Activated CD8-positive, alpha-beta memory T cell treated with anti-CD3 and anti-CD28 coated beads for 4 hours (primary cell): ENCODE data around the gene TMEM168.
"Not testable (repeated sequence)": the region's sequence is repeated elsewhere in the genome, so short reads cannot be mapped to it uniquely, and the experiment has no call there.

Source experiments
- DNase-seq, 2 donors: peaks; one replicate each; pipeline ENCODE4 v3.0.0-alpha.2; 2020; ENCODE audit warnings: low read depth in 2 of 2

The TMEM168 gene, protein sequence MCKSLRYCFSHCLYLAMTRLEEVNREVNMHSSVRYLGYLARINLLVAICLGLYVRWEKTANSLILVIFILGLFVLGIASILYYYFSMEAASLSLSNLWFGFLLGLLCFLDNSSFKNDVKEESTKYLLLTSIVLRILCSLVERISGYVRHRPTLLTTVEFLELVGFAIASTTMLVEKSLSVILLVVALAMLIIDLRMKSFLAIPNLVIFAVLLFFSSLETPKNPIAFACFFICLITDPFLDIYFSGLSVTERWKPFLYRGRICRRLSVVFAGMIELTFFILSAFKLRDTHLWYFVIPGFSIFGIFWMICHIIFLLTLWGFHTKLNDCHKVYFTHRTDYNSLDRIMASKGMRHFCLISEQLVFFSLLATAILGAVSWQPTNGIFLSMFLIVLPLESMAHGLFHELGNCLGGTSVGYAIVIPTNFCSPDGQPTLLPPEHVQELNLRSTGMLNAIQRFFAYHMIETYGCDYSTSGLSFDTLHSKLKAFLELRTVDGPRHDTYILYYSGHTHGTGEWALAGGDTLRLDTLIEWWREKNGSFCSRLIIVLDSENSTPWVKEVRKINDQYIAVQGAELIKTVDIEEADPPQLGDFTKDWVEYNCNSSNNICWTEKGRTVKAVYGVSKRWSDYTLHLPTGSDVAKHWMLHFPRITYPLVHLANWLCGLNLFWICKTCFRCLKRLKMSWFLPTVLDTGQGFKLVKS

DNA sequence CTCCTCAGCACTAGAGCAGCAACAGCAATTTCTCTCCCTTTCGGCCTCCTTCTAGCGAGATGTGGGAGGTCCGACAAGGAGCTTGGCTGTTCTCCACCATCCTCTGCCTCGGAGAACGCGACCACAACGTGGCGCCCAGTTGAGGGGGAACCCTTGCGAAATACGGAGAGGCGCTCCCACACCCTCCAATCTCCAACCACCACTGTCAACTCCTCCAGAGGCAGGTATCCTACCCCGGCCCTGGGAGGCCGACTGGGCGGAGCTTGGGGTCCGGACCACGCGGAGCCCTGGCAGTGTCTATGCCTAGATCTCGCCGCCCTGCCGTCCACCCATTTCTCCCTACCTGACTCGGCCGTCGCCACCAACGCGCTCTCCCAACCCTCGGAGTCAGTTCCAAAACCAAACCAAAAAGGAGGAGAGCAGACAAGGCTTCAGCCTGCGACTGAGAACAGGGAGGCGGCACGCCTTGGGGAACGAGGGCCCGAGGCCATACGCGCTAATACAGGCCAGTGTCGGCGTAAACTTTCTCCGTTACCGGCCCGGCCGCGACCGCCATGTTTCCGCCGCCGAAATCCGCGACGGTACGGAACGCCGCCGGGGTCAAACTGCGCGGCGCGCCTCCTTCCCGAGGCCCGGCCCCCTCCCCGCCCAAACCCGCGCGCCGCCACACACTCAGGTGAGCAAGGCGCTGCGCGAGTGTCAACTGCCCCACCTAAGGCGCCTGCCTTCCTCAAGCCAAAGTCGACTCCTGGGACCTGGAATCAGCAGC is at the start of gene TMEM168:
TMEM168 (minus strand) TSS at position 577 of the 769 bp plus-strand sequence. CDS start 5,568 bp downstream, outside the sequence.
- DNase-seq: peak; percentile 64 to 72

DNA sequence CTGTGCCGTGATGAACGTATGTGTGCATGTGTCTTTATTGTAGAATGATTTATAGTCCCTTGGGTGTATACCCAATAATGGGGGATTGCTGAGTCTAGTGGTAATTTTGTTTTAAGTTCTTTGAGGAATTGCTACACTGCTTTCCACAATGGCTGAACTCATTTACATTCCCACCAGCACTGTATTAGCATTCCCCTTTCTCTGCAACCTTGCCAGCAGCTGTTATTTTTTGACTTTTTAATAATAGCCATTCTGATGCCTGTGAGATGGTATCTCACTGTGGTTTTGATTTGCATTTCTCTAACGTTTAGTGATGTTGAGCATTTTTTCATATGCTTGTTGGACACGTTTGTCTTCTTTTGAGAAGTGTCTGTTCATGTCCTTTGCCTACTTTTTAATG is 45.7 kb upstream of the TMEM168 start:
- not testable (repeated sequence) for DNase-seq

DNA sequence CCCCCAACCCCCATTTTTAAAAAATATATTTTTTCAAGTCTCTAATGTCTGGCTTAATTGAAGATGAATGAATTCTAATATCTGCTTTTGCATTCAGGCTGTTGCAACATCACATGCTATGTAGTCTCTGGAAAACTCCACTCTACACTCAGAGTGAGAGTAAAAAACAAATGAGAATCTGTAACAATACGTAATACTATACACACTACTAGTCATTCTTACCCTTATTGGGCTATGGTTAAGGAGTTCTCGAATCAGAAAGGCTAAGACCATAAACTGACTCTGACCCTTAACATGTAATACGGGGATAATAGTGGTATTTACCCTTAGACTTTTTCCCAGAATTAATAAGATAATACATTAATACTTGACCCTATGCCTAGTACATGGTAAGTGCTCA is 42.9 kb upstream of the TMEM168 start:
- DNase-seq: no peak

DNA sequence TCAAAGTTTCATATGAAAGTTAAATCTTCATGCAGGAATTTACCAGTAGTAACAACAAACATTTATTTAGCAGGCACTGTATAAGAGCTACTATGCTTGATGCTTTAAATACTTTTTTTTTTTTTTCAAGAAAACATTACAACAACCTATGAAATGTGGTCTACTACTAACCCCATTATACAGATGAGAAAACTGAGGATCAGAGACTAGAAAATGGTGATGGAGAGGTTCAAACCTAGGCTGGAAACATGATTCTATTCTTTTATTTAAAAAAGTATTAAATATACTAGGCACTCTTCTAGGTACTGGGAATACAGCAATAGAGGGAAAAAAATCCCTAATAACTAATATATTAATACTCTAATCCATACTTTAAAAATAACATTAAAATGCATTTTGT is 40.6 kb upstream of the TMEM168 start:
- no peak for DNase-seq

DNA sequence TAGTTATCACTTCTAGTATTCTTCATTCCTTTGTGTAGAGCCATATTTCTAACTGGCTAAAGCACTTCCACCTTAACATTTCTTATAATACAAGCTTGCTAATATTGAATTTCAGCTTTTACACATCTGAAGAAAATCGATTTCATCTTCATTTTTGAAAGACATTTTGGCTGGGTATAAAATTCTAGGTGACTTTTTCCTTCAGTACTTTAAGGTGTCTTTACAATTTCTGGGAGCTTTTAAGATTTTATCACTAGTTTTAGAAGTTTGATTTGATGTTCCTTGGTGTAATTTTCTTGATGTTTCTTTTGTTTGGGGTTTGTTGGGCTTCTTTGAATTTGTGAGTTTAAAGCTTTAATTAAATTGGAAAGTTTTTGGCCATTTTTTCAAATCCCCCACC is 38.5 kb upstream of the TMEM168 start:
- DNase-seq: no peak

DNA sequence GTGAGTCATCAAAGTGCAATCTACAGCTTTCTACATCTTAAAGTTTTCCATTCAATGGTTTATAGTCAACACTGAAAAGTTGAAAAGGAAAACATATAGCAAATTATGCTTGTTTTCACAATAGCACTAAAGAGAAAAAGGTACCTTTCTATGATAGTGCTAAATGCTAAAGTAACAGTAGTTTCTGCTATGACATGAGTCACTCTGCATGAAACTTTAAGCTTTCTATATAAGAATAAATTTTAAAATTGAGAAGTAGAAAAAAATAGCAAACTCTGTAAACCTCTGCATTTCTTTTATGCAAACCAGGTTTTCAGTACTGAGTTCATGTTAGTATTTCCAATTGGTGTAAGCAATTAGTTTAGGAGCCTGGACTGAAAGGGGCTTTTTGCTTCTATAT is 31.2 kb upstream of the TMEM168 start:
- DNase-seq: no peak

DNA sequence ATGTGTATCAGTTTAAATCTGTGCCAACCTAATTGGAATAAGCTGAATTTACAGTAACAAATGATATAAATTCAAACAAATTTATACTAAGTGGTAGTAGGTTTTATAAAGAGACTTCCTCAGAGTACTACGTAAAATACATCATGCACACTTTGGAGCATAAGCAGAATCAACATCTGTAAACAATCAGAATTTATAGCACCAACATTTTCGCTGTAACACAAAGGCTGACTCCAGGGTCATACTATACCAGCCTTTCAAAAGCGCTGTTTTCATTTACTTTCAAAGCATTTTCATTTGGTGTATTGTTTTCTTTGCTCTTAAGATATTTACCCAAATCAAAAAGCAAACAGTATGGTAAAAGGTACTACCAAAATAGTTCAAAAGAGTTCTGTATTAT is 29.3 kb upstream of the TMEM168 start:
- no peak for DNase-seq

DNA sequence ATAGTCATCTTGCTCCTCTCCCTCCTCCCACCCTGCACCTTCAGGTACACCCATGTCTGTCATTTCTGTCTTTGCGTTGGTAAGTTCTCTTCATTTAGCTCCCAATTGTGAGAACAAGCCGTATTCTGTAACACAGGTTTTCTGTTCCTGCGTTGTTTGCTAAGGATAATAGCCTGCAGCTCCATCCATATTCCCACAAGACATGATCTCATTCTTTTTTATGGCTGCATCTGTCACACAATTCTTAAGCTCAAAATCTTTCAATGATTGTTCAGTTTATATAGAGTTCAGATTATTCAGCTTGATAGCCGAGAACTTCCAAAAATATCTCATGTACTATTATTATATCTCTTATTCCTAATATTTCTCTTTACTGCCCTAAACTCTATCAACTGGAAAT is 16.0 kb upstream of the TMEM168 start:
- DNase-seq: no peak

DNA sequence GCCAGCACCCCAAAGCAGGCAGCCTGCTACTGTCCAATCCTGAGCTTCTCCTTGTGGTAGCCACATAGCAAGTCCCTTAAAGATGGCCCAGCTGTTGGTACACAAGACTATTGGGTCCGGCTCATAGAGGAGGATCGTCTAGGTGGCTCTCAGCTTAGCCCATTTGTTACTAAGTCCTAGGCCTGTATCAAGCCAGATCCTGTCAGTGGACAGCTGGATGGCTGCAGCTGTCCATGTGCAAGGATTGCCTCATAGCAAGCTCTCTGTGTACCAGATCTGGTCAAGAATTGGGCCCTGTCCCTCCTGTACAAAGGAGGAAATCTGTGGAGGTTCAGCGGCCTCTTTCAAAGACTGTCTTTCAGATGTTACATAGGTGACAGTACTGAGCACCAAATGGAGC is 12.2 kb upstream of the TMEM168 start:
- no peak for DNase-seq

DNA sequence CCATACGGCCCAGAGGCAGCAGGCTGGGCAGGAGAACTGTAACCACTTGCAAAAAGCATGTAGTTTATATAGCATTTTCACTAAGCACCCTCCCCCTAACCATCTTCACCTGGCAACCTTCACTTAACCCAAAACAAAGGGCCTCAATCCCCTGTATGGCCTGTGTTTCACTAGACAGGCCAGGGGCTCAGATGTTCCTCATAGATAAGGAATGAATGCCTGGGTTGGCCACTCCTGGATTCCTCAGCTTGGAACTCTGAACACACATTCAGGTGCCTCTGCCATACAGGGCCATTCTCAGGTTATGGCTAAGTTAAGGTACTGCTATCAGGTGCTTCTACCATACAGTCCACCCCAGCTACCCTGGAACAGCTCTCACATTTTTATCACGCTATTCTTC is 10.3 kb upstream of the TMEM168 start:
- no peak for DNase-seq

DNA sequence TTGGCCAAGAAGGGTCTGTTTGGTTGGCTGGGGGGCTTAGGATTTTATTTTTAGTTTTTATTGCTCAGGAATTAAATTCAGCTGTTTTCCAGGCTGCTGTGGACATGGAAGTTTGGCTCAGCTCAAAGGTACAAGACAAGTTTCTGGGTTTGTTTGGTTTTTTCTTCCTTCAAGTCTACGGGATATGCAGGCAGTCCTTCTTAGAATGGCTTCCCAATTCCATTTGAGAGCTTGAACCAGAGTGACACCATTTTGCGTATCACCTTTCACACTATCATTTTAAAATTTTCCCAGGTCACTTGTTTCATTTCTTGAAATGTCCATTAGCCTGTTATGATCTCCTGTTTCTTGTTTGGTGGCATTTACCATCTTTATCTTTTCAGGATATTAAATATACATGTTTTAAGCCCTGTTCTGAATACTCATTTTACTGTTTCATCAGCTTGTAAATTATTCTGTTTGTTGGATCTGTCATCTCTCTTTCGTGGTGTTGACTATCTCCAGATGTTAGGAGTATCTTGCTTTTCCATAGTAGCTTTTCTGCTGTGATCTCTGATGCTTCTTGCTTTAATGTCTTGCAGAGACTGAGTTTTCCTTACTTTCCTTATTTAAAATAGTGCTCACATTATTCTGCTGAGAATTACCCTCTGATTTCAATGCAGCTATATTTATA is 9.4 kb upstream of the TMEM168 start:
- DNase-seq: no peak

DNA sequence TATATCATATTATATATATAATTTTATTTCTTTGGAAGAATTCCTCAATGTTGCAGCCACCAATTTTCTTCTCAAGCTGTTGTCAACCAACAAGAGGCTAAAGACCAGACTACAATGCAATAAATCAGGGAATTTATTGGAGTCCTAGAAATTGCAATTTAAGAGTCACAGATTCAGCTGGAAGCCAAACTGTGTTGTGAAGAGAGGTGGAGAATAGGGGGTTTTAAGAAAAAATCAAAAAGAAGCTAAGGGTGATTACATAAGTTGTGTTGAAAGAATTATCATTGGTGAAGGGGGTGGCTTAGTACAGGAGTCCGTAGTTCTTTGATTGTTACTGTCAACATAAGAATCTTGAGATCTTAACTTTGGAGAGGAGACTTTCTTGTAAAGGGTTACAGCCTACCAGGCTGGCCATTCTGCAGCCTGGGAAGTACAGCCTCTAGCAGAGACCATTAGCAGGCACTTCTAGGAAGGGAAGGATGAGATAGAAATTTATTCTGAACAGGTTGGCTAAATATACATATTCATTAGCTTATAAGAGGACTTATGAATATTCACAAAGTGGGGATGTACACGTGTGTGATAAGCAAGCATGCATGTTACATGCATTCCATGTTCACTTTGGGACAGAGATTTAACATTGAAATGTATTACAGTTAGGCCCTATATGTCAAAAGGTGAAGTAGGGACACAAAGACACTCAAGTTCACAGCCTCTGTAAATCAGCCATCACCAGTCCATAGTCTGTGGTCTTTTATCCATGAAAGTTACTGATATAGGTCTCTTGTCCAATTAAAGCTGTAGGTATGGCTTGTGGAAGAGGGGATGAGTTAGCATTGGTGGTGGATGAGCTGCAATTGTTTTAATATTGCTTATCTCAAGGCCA is 8.3 kb upstream of the TMEM168 start:
- DNase-seq: no peak

DNA sequence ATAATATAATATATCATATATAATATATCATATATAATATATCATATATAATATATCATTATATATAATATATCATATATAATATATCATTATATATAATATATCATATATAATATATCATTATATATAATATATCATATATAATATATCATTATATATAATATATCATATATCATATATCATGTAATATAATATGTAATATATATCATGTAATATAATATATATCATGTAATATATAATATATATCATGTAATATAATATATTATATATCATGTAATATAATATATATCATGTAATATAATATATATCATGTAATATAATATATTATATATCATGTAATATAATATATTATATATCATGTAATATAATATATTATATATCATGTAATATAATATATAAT is 6.4 kb upstream of the TMEM168 start:
- DNase-seq: not testable (repeated sequence)

DNA sequence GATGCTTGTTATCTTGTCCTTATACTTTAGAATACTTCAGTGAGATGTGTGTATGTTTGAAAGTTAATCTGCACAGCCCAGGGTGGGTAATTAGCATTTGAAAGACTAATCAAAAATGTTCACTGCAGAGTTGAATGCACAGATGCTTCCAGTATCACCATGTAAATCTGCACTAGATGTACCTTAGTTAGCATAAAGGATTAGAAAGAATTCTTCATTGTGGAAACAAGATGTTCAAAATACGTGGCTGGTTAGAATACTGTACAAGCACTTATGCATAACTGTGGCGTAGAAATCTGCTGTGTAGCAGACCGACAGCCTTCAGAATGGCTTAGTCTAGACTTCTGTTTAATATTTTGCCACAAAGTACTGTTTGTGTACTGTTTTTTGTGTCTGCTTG is 2.2 kb upstream of the TMEM168 start:
- DNase-seq: no peak

DNA sequence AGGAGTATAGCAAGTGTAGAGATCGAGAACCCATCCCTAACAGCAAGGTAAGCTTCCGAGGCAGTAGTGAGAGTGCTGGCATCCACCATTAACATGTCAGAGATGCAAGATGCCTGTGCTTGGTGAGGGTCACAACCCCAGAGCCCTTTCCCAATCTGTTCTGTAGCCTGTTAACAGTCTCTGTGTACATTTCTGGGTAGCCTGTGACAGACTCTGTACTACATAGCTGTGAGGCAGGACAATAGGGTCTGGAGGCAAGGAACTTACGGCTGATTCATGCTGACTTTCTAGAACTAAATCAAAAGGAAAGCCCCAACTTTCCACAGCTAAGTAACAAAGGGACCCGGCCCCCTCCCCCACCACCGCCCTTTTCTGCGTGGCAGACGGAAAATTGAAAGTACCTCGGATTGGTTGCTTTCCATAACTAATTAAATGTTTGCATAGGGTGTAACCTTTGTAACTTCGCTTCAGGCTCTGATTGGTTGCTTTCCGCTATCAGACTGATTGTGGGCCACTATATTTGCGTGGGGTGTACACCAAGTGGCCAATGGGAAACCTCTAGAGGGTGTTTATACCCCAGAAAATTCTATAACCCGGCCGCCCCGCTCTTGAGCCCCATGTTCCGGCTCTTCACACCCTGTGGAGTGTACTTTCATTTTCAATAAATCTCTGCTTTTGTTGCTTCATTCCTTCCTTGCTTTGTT is 1.4 kb upstream of the TMEM168 start:
- DNase-seq: no peak

DNA sequence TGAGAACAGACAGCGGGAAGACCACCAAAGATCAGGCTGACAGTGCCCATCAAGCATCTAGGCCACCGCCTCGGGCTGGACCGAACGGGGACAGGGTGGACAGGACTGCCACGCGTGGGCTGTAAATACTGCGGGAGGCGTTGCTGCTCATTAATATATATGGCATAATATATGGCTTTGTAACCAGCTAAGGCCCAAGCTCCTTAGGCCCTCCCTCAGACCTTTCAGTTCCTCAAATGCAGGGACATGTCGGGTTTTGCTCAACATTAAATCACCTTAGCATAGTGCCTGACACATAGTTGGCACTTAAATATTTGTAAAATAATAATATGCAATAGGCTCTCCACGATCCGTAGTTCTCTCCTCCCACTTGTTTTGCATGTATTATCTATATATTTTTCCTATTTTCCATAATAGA is 402 bp upstream of the TMEM168 start:
- no peak for DNase-seq

DNA sequence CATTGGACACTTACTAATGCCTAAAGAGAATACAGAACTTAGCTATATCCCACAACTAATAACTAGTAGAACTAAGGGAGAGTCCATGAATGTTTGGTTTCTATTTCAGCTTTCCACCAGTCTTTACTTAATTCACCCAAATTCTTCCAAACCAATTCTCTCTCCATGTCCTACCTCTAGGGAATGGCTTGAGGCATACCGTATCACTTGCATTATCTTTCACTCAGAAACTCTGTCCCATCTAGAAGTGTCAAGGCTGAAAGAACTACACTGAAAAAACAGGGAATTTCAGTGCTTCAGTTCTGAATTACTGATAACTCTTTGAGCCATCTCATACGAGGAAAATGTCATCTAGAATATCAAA is 758 bp downstream of the TMEM168 start:
- DNase-seq: no peak

DNA sequence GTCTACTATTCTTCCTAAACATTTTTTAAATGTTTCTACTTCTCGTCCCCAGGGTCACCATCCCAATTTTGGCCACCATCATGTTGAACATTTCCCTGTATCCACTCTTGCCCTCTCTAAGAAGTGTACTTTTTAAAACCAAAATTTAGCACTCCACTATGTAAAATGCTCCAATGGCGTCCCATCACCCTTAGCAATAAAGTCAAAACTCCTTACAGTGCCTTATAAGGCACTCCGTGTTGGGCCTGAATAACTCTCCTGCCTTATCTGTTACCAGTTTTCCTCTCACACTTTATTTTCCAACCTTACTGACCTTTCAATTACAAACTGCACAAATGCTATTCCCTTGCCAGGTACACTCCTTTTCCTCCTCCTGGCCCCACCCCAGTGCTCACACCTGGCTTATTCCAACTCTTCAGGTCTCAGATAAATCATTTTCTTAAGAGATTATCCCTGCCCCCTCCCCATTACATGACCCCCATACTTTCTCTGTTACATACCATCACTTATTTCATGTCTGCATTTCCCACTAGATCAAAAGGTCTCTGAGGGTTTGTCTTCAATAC is 1.3 kb downstream of the TMEM168 start:
- no peak for DNase-seq

DNA sequence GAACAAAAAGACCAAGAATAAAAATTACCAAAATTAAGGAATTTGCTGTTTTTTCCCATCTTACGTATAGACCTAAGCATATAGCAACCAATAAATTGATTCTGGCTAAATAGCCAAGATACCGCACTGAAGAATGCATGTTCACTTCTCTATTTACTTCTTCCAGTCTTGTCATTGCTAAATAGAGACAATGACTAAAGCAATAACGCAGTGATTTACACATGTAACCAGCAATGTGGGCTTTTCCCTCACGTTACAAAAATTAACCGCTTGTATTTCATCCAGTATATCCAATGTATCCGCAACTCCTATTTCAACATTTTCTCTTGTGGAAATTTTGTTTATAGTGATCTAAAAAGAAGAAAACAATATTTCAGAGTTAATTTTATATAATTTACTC is 5.6 kb downstream of the TMEM168 start:
- no peak for DNase-seq

DNA sequence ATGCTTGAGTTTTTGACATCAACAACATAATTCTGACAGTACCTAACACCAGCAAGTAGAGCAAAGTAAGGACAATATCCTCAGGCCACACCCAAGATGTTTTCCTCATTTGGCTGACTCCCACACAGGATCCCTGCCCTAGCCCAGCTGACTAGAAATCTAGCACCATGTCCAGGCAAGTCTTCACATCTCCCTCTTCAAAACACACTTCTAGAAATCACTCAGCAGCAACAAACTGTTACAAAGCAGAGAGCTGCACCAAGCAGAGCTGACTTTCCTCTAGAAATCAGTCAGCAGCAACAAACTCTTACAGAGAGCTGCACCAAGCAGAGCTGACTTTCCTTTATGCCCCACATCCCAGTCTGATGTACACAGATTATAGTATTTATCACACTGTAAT is 7.7 kb downstream of the TMEM168 start:
- DNase-seq: no peak
